Hypothalamus (tissue), 51 donors: ENCODE results near the gene JAGN1.
"Not testable (repeated sequence)": the region's sequence is repeated elsewhere in the genome, so short reads cannot be mapped to it uniquely, and the experiment has no call there.

Source experiments
- DNase-seq, 51 donors: peaks; one replicate each; lab custom pipeline; 2025; lab: John Stamatoyannopoulos, UW

JAGN1 gene

DNA sequence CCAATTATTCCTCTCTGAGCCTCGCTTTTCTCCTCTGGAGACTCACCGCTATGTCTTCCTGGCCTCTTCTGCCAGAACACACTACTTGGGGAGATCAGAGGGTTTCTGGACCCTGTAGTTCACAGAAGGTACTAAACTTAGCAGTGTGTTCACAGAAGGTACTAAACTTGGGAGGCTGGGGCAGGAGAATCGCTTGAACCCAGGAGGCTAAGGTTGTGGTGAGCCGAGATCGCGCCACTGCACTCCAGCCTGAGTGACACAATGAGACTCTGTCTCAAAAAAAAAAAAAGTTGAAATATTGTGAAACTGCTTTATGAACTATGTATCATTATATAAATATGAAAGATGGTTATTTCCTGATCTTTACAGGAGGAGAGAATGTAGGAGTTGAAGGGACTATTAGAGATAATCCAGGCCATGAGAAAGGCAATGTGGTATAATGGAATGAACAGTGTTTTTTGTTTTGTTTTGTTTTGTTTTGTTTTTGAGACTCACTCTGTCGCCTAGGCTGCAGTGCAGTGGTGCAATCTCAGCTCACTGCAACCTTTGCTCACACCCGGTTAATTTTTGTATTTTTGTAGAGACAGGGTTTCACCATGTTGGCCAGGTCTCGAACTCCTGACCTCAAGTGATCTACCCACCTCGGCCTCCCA is 6.5 kb downstream of the JAGN1 start:
- DNase-seq: not testable (repeated sequence)

DNA sequence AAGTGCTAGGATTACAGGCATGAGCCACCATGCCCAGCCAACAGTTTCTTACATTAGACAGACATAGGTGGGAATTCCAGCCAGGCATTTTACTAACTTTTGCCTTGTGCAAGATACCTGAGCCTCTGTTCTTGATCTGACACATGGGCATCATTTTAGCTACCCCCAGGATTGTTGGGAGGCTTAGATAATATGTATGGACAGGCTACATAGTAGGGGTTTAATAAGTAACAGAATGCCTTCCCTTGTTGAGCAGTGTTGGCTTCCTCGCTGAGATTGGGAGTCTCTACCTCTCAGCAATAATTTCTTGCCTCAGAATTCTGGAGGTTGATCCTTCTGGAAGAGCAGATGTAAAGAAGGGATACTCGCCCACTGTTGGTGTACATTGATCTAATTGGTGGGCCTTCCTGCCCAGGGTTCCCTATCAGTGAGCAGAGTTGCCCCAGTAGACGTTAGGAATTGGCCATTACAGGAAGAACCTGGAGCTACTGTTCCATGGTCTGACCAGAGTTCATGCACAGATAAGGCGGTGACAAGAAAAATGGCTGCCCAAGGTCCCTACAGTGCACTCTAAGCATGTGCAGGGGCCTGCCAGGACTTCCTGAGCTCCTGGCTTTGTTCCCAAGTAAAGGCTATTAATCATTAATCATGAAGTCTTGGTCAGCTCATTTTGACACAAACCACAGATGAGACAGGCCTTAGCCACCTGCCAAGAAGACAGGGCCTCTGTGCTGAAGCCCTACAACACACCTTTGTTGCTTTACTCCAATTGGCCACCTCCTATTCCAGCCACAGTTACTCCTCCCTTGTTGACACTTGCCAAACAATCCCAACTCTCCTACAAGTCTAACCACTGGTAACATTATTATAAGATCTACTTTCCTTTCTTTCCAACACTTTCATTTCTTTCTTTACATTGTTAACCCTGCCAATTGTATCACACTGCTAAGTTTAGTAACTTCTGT is 7.3 kb downstream of the JAGN1 start:
- DNase-seq: no peak

- no peak for DNase-seq
These were observed 8.2 kb downstream of the JAGN1 start for GRCh38 chr3:9898467-9899241.

DNA sequence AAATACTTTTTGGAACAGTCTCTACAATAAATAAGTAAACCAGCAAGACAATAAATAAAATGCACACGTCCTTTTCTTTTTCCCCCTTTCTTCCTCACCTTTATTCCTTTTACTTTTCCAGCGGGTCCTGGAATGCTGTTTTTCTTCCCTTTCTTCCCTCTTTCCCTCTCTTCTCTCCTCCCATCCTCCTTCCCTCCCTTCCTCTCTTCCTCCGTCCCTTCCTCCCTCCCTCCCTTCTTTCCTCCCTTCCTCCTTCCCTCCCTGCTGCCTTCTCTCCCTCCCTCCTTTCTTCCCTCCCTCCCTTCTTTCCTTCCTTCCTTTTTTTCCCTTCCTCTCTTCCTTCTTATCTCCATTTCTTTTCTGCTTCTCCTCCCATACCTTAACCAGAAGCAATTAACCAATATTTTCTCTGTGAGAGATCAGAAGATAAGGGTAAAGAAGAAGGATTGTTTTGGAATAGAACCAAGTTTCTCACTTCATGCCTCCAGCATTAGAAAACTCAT is 8.9 kb downstream of the JAGN1 start:
- DNase-seq: no peak

DNA sequence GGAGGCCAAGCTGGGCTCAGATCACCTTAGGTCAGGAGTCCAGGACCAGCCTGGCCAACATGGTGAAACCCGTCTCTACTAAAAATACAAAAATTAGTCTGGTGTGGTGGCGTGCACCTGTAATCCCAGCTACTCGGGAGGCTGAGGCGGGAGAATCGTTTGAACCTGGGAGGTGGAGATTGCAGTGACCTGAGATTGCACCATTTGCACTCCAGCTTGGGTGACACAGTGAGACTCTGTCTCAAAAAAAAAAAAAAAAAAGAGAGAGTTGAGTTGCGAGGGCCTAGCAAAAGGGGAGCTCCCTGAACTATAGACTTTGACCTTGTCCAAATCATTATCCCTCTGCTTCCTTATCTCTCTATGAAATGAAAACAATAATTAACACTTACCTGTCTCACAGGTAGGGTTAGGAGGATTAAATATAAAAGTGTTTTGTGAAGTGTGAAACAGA is 10.6 kb downstream of the JAGN1 start:
- DNase-seq: not testable (repeated sequence)

GRCh38 chr3:9901967-9902366 is 11.6 kb downstream of the JAGN1 start:
- no peak for DNase-seq

- peak in 1 of 51 donors; percentile 11 for DNase-seq
These were observed 12.2 kb downstream of the JAGN1 start, which contains the start of gene IL17RE for GRCh38 chr3:9902372-9903237. IL17RE (plus strand) TSS chr3:9902848; CDS start chr3:9902933, 85 bp downstream.

DNA sequence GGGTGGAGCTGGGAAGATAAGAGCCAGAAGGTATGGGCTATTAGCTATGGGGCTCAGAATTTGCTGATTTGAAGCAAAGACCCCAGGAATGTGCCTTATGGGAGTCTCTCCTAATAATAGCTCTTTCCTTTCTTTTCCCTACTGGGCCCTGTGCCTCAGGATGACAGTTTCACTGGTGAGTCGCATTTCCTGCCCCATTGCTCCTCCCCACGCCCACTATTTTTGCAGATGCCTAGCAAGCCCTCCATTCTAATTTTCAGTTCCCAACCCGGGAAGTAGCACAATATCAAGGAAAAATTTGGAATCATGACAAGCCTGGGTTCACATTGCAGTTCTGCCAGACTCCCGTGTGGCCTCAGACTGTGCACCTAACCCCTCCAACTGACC is 12.8 kb downstream of the JAGN1 start:
- DNase-seq: peak in 1 of 51 donors; percentile 29

DNA sequence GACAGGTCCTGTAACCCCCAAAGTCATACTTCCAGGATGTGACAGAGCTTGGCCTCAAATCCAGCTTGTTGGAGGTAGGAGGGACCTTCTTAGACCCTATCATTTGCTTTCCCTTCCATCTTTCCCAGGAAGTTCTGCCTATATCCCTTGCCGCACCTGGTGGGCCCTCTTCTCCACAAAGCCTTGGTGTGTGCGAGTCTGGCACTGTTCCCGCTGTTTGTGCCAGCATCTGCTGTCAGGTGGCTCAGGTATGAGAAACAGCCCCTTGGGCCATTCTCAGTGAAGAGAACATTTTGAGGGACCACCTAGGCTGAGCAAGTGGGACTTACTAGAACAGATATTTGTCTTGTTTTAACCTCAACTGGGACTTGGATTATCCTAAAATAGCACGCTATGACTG is 13.5 kb downstream of the JAGN1 start:
- no peak for DNase-seq

DNA sequence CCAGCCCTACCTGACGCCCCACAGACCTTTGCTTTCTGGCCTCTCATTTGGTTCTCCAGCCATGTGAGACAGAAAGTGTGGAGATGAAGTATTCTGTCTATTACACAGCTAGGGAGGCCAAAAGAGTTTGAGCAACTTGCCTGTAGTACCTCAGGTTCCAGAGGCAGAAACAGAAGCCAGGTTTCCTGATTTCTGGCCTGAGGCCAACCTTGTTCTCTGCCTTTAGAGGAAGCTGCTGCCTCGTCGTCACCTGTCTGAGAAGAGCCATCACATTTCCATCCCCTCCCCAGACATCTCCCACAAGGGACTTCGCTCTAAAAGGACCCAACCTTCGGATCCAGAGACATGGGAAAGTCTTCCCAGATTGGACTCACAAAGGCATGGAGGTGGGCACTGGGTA is 16.1 kb downstream of the JAGN1 start:
- DNase-seq: no peak

GRCh38 chr3:9908286-9908685 is 17.9 kb downstream of the JAGN1 start:
- DNase-seq: no peak

DNA sequence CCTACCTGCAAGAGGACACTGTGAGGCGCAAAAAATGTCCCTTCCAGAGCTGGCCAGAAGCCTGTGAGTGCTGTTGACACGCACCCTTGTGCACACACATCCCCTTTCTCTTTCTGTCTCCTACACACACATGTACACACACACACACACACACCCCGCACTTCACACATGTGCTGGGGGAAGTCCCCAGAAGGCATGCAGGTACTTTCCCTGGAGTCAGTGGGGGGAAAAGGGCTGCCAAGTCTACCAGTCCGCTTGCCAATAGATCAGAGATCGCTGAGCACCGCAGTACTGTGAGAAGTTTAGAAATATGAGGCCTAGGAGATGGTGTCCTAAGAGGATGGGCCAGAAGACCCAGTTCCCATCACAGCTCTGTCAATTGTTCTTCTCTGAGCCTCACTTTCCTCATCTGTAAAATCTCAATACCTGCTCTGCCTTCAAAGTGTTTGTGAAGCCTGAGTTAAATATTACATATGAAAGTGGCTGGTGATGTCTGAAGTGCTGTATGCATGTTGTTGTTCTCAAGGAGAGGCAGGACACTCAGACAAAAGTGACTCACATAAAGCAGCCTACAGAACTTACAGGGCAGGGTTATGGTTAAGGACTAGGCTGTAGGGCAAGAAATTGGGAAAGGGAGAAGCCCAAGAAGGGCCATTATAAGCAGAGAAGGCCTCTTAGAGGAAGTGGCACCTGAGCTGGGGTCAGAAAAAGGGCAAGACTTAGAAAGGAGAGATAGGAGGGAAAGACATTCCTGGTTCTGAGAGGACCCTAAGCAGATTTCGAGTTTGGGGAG is 19.0 kb downstream of the JAGN1 start:
- no peak for DNase-seq

DNA sequence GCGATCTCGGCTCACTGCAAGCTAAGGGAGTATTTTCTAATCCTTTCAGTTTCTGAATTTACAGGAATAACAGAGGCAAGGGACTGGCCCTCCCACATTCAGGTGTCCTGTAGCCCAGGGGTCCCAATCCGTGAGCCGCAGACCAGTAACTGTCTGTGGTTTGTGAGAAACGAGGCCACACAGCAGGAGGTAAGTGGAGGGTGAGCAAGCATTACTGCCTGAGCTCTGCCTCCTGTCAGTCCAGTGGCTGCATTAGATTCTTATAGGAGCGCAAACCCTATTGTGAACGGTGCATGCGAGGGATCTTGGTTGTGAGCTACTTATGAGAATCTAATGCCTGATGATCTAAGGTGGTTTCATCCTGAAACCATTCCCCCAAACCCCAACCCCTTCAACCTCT is 21.5 kb downstream of the JAGN1 start:
- DNase-seq: no peak

DNA sequence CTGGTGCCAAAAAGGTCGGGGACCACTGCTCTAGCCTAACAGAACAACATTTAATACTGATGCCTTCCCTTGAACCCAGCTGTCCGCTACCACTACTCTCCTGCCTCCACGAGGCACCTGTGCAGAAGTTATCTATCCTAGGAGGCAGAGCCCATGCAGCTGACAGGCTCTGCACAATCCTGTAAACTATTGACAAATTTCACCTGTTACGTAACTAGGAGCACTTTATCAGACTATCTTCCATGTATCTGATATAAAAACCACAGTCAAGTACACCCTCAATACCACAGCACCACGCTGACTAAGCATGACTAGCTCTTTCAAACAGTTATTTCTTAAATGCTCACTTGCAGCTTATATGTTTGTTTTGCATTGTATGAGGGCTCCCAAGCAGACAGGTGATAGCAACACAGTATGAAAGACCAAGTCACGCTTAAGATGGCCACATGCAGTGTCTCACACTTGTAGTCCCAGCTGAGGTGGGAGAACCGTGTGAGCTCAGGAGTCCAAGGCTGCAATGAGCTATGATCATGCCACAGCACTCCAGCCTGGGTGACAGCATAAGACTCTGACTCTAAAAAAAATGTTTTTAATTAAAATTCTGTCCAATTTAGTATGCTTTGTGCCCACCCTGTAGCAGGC is 22.0 kb downstream of the JAGN1 start:
- DNase-seq: no peak

DNA sequence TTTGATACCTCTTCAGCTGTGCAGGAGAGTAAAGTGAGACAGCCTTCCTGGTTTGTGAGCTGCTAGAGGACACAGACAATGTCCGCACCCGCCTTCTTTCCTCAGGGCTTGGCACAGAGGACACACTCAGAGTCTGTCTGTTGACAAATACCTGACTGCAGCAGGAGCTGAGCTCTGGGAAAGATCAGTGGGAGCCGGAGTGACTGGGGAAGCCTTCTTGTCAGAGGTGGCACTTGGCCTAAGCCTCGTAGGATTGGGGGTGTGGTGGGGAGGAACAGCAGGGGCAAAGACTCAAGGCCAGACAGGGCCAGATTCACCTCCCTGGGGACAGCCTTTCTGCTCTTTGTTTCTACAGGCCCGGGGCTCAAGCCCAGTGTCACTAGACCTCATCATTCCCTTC is 23.2 kb downstream of the JAGN1 start:
- DNase-seq: no peak

GRCh38 chr3:9914011-9914410 is 23.6 kb downstream of the JAGN1 start:
- no peak for DNase-seq

- DNase-seq: peak in 1 of 51 donors; percentile 41
These were observed 24.3 kb downstream of the JAGN1 start for GRCh38 chr3:9914559-9915253.
